ENCODE results near the gene CNTNAP5. TPM values are rescaled to one million over a fixed set of nuclear protein-coding genes. Genes with fewer than 3 reads are reported as not detected.

CNTNAP5 gene
- total and polyA plus RNA-seq, 9 of the 15 experiments (the other 6 are each of a cell fraction or from before 2014, with no cell fraction given), result not detected

GRCh38 chr2:124079045-124079444, 54.0 kb downstream of the CNTNAP5 start:
- no peak overlapping the region for H3K4me3 ChIP-seq
- intact Hi-C loops (cut with micrococcal nuclease) (no loop called here), in situ Hi-C loops (cut with MboI) (no loop called here)
- no peaks in the 10 kb centered on the region for H3K9me1 ChIP-seq (ENCODE audit: control insufficient read depth, insufficient read depth, low read length)
- no TSS peak for BruUV-seq (replicated peaks)
- ATAC-seq, result no peak
- TF ChIP-seq MNT (conservative IDR thresholded peaks at IDR 0.05) (no peak), NFE2 (IDR thresholded peaks at IDR 0.05; ENCODE audit: low read depth) (no peak), ZEB2 (IDR thresholded peaks at IDR 0.05) (no peak), BACH1 (tag; IDR thresholded peaks at IDR 0.05) (no peak)
- H3K79me2 ChIP-seq (ENCODE audit: control insufficient read depth, insufficient read depth, low read length), result no peaks in the 10 kb centered on the region
- H3K36me3 ChIP-seq (ENCODE audit: control insufficient read depth, insufficient read depth, low read length), result no peaks in the 10 kb centered on the region
- no peaks in the 10 kb centered on the region for H4K20me1 ChIP-seq (replicated peaks; ENCODE audit: control insufficient read depth, insufficient read depth, low read length)
- no peaks in the 10 kb centered on the region for H3K4me1 ChIP-seq (replicated peaks in 1 of 2; ENCODE audit: control insufficient read depth in 2 of 2, insufficient read depth in 2 of 2, low read length in 2 of 2)
- no peak overlapping the region for H2AFZ ChIP-seq (ENCODE audit: low read depth, low read length)
- ChIA-PET POLR2A (no interaction called here), CTCF (ENCODE audit: low intra/inter-chr PET ratio) (no interaction called here)
- DNase-seq (ENCODE audit: extremely low read depth in 1 of 4, low spot score in 3 of 4), result no peak
- H3K27ac ChIP-seq (ENCODE audit: extremely low read depth, low read depth, low read length), result no peak overlapping the region
- FAIRE-seq, result no peak
- H3K4me2 ChIP-seq (ENCODE audit: insufficient read depth, low read length), result no peak overlapping the region
- H3K27me3 ChIP-seq (ENCODE audit: control insufficient read depth in 2 of 2, insufficient read depth in 2 of 2, low read length in 2 of 2), result no peaks in the 10 kb centered on the region
- 6% methylated on average over 2 of the region's 2 CpGs for WGBS (ENCODE audit: insufficient coverage, low coverage, missing lambda C conversion rate)
- no peak overlapping the region for H3K9ac ChIP-seq (ENCODE audit: insufficient read depth in 1 of 2, low read depth in 2 of 2, low read length in 2 of 2)
- no peaks in the 10 kb centered on the region for H3K9me3 ChIP-seq (replicated peaks; ENCODE audit: control insufficient read depth, insufficient read depth, low read depth, low read length)

Measured in K562 (cell line).